Muscle layer of colon (tissue), 2 donors: ENCODE results near the gene MRPL43.

ENCODE experiments used
- H3K27ac ChIP-seq: one replicate; pipeline ENCODE4 v1.7.0; 2013; ENCODE audit warnings: low read depth, mild to moderate bottlenecking, low read length, moderate library complexity
- H3K27me3 ChIP-seq, 2 donors: one replicate each; pipeline ENCODE4 v1.7.0; 2013; ENCODE audit warnings: low read length in 2 of 2, mild to moderate bottlenecking in 2 of 2; ENCODE audit not compliant: insufficient read depth in 2 of 2, control insufficient read depth in 1 of 2
- H3K36me3 ChIP-seq: one replicate; pipeline ENCODE4 v1.7.0; 2013; ENCODE audit warnings: mild to moderate bottlenecking, low read length; ENCODE audit not compliant: insufficient read depth
- H3K4me1 ChIP-seq: one replicate; pipeline ENCODE4 v1.7.0; 2013; ENCODE audit warnings: mild to moderate bottlenecking, low read length; ENCODE audit not compliant: insufficient read depth
- H3K4me3 ChIP-seq, 2 donors: one replicate each; pipeline ENCODE4 v1.7.0; 2013; ENCODE audit warnings: low read length in 2 of 2, low read depth in 1 of 2, mild to moderate bottlenecking in 1 of 2, moderate library complexity in 1 of 2
- H3K9ac ChIP-seq: one replicate; pipeline ENCODE4 v1.7.0; 2013; ENCODE audit warnings: low read length
- H3K9me3 ChIP-seq: one replicate; pipeline ENCODE4 v1.7.0; 2013; ENCODE audit warnings: mild to moderate bottlenecking, low read length
- donor health status: abdominal sarcoma.
- donor health status: Adenocarcinoma of cecum.

MRPL43 gene

DNA sequence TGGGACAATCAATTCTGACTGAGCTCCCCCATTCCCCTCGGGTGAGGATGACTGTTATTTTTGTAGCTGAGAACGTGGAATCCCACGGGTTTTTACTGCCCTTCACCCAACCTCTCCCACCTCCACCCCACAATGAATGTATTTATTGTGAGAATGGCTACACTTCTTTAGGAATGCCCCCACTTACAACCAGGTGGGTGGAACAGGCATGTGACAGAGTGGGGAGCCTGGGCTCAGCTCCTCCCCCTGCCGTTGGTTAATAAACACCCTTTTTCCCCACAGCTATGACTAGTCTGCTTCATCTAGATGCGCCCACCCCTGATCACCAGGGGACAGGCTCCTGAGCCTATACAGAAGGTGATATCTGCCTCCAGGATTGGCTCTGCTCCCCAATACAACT lies 2.0 kb downstream of the MRPL43 start:
- no peak overlapping the region for H3K27ac ChIP-seq
- no peaks in the 10 kb centered on the region for H3K9me3 ChIP-seq
- H3K4me3 ChIP-seq, result no peak overlapping the region
- H3K4me1 ChIP-seq, result peaks cover 34% of the 10 kb centered on the region
- no peaks in the 10 kb centered on the region for H3K27me3 ChIP-seq
- no peak overlapping the region for H3K9ac ChIP-seq
- H3K36me3 ChIP-seq, result peaks cover 25% of the 10 kb centered on the region

DNA sequence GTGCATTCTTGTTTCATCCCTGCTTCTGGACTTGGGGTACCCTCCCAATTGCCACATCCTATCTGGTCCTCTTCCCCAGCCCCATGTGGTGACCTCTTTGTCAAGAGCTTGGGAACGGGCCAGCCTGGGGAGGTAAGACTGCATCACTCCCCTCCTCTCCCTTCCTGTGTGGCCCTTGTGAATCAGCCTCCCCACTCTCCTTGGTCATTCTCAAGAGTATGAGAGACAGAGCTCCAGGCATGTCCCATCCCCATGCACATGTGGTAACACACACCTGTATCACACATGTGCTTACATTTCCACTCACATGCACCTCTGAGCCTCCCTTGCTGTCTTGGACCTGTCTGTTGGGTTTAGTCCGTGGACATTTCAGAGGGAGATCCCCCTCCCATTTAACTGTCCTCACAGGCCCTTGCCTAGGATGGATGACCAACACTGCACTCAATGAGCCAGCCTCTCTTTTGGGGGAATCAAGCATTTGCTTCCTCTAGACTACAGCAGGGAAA lies 2.6 kb downstream of the MRPL43 start:
- no peak overlapping the region for H3K9ac ChIP-seq
- no peak overlapping the region for H3K4me3 ChIP-seq
- H3K4me1 ChIP-seq, result peaks cover 34% of the 10 kb centered on the region
- H3K9me3 ChIP-seq, result no peaks in the 10 kb centered on the region
- H3K36me3 ChIP-seq, result peaks cover 27% of the 10 kb centered on the region
- no peaks in the 10 kb centered on the region for H3K27me3 ChIP-seq
- H3K27ac ChIP-seq, result no peak overlapping the region

DNA sequence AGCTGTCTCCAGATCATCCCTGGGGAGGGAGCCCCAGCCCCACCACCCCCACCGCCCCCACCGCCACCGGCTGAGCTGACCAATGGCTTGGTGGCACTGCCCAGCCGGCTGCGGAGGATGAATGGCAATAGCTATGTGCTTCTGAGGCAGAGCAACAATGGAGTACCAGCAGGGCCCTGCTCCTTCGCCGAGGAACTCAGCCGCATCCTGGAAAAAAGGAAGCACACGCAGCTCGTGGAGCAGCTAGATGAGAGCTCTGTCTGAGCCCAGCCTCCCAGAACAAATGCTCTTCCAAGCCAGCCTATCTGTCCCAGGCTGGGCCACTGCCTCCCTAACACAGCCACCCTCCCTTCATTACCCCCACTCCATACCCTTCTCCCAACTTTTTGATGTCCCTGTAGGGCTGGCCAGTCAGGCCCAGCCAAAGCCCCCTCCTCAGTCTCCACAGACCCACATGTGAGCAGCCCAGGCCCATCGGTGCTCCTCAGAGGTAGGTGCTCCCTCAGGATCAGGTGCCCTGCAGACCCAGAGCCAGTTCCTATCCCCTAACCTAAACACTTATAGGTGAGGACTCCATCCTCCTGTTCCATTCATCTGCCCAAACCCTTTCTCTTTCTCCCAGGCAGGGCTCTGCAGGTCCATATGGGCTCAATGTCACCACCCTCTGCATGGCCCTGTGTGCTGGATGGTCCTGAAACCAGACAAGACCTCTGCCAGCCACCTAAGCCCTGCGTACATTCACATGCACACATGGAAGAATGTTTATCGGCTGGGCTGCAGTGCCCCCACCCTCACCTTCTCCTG lies 3.2 kb downstream of the MRPL43 start:
- no peak overlapping the region for H3K27ac ChIP-seq
- H3K27me3 ChIP-seq, result no peaks in the 10 kb centered on the region
- H3K9ac ChIP-seq, result no peak overlapping the region

DNA sequence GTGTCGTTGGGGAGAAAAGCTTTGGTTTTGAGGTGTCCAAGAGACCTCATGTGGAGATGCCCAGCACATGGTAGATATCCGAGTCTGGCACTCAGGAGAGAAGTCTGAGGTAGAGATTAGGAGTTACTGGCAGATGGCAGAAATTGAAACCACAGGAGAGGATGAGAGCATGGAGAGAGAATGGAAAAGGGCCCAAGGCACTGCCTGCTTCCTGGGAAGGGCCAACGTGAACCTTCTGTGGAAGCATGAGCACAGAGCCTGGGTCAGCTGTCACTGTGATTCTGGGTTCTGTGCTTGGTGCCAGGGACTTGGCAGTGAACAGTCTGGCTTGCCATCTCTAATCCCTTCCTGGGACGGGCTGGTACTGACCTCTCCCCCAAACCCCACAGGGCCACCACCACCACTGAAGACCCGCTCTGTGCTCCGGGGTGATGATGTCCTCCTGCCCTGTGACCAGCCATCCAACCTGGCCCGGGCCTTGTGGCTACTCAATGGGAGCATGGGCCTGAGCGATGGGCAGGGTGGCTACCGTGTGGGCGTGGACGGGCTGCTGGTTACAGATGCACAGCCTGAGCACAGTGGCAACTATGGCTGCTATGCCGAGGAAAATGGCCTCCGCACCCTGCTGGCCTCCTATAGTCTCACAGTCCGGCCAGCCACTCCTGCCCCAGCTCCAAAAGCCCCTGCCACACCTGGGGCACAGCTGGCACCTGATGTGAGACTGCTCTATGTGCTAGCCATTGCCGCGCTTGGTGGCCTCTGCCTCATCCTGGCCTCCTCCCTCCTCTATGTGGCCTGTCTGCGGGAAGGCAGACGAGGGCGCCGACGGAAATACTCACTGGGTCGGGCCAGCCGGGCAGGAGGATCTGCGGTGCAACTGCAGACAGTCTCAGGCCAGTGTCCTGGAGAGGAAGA lies 4.1 kb downstream of the MRPL43 start:
- Histone ChIP-seq H3K4me1 (peaks cover 22% of the 10 kb centered on the region), H3K4me3 (no peak overlapping the region), H3K36me3 (peaks cover 30% of the 10 kb centered on the region), H3K9me3 (no peaks in the 10 kb centered on the region), H3K27ac (no peak overlapping the region), H3K9ac (no peak overlapping the region), H3K27me3 (no peaks in the 10 kb centered on the region)

More for the DNA sequence above, 3.2 kb downstream of the MRPL43 start:
- Histone ChIP-seq H3K4me1 (peaks cover 28% of the 10 kb centered on the region), H3K4me3 (no peak overlapping the region), H3K9me3 (no peaks in the 10 kb centered on the region), H3K36me3 (peaks cover 23% of the 10 kb centered on the region)

DNA sequence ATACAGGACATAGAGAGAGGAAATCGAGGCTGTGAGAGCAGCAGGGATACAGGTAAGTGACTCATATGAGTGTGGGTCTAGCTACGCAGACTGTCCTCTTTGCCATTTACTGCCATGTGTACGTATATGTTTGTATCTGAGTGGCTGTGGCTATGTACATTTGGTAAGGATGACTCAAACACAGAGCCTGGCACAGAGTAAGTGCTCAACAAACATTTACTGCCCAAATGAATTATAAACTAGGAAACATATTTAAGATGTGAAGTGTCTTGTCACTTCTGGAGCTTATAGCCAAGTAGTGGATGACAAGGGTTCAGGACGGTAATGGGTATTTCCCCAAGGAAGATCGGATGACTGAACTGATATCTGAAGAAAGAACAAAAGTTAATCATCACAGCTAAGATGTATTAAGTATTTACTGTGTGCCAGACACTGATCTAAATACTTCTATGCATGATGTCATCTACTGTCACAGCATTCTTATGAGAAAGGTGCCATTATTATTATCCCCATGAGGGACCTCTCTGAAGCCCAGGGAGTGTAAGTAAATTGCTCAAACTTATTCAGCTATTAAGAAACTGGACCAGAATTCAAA lies 6.0 kb downstream of the MRPL43 start:
- H3K27me3 ChIP-seq, result no peaks in the 10 kb centered on the region
- H3K4me1 ChIP-seq, result peaks cover 10% of the 10 kb centered on the region
- H3K27ac ChIP-seq, result no peak overlapping the region
- H3K36me3 ChIP-seq, result peaks cover 37% of the 10 kb centered on the region
- H3K9ac ChIP-seq, result no peak overlapping the region
- H3K4me3 ChIP-seq, result no peak overlapping the region
- no peaks in the 10 kb centered on the region for H3K9me3 ChIP-seq

DNA sequence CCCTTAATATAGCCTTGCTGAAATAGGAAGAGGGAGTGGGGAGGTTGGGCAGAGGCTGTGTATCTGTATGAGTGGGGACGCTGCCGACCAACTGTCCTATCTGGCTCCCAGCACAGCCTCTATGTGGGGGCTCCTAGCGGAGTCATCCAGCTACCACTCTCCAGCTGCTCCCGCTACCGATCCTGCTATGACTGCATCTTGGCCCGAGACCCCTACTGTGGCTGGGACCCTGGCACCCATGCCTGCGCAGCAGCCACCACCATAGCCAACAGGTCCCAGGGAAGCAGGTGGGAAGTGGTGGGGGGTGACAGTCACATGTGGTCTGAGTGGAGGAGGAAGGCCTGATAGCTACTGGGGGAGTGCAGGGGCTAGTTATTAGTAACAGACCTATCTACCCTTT lies 6.6 kb downstream of the MRPL43 start:
- H3K4me3 ChIP-seq, result no peak overlapping the region
- peaks cover 4% of the 10 kb centered on the region for H3K4me1 ChIP-seq
- no peak overlapping the region for H3K27ac ChIP-seq
- H3K36me3 ChIP-seq, result peaks cover 33% of the 10 kb centered on the region
- H3K9ac ChIP-seq, result no peak overlapping the region
- no peaks in the 10 kb centered on the region for H3K9me3 ChIP-seq
- no peaks in the 10 kb centered on the region for H3K27me3 ChIP-seq

DNA sequence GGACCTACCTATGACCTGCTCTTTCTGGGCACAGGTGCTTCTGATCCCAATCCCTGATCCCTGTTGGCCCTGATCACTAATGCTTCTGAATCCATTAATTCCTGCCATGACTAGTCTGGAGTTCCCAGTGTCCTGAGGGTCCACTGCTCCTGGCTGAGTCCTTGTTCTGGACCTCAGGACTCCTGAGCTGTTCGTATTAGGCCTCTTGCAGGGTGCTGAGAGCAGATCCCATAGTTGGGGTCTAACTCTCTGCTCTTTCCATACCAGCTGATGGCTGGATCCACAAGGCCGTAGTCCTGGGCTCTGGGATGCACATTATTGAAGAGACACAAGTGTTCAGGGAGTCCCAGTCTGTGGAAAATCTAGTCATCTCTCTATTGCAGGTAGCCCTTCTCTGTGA lies 7.0 kb downstream of the MRPL43 start:
- no peak overlapping the region for H3K4me3 ChIP-seq
- no peaks in the 10 kb centered on the region for H3K27me3 ChIP-seq
- no peak overlapping the region for H3K9ac ChIP-seq
- H3K27ac ChIP-seq, result no peak overlapping the region
- no peaks in the 10 kb centered on the region for H3K9me3 ChIP-seq
- H3K4me1 ChIP-seq, result peaks cover under 1% of the 10 kb centered on the region
- peaks cover 33% of the 10 kb centered on the region for H3K36me3 ChIP-seq

DNA sequence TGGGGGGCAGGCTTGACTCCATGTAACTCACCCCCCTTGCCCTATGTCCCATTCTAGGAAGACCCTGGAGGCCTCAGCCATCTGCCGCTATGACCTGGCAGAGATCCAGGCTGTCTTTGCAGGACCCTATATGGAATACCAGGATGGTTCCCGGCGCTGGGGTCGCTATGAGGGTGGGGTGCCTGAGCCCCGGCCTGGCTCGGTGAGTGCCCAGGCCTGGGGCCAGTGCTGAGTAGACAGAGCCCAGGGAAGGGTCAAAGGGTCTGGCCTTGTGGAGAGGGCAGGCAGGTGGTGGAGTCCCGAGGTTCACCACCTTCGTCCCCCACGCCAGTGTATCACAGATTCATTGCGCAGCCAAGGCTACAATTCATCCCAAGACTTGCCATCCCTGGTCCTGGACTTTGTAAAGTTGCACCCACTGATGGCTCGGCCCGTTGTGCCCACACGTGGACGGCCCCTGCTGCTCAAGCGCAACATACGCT lies 7.5 kb downstream of the MRPL43 start:
- H3K36me3 ChIP-seq, result peaks cover 33% of the 10 kb centered on the region
- no peaks in the 10 kb centered on the region for H3K4me1 ChIP-seq
- H3K9ac ChIP-seq, result no peak overlapping the region
- no peak overlapping the region for H3K27ac ChIP-seq
- no peaks in the 10 kb centered on the region for H3K9me3 ChIP-seq
- no peaks in the 10 kb centered on the region for H3K27me3 ChIP-seq
- no peak overlapping the region for H3K4me3 ChIP-seq

DNA sequence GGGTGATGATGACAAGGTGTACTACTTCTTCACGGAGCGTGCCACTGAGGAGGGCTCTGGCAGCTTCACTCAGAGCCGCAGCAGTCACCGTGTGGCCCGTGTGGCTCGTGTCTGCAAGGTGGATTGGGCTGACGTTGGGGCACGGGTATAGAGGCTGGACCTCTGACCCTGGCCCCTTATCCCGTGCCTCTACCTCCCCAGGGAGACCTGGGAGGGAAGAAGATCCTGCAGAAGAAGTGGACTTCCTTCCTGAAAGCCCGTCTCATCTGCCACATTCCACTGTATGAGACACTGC lies 8.4 kb downstream of the MRPL43 start:
- Histone ChIP-seq H3K4me1 (no peaks in the 10 kb centered on the region), H3K27ac (no peak overlapping the region), H3K9me3 (no peaks in the 10 kb centered on the region), H3K4me3 (no peak overlapping the region), H3K9ac (no peak overlapping the region), H3K36me3 (peaks cover 33% of the 10 kb centered on the region), H3K27me3 (no peaks in the 10 kb centered on the region)

DNA sequence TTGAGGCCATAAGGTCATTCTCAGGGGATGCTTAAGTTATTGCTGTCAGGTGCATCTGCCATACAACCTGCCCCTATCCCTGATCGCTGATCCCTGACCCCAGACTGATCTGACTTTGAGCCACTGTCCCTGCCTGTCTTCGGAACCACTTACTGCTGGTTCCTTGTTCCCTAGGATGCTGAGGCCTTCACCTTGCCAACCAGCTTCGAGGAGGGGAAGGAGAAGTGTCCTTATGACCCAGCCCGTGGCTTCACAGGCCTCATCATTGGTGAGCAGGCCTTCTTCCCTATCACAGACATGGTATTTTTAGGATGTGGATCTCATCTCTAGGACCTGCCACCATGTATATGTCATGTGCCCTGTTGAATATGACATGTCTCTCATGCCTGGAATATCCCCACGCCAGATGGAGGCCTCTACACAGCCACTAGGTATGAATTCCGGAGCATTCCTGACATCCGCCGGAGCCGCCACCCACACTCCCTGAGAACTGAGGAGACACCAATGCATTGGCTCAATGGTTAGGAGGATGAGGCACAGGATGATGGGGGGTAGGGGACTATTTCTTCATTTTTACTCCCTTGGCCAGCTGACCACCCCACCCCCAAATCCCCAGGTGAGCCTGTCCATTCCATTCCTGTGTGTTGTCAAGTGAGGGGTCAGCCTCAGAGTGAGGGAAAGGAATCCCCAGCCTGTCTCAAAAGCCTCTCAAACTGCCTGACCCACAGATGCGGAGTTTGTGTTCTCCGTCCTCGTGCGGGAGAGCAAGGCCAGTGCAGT lies 9.0 kb downstream of the MRPL43 start:
- no peaks in the 10 kb centered on the region for H3K4me1 ChIP-seq
- H3K4me3 ChIP-seq, result no peak overlapping the region
- no peak overlapping the region for H3K9ac ChIP-seq
- H3K9me3 ChIP-seq, result no peaks in the 10 kb centered on the region
- no peaks in the 10 kb centered on the region for H3K27me3 ChIP-seq
- no peak overlapping the region for H3K27ac ChIP-seq
- peaks cover 33% of the 10 kb centered on the region for H3K36me3 ChIP-seq

DNA sequence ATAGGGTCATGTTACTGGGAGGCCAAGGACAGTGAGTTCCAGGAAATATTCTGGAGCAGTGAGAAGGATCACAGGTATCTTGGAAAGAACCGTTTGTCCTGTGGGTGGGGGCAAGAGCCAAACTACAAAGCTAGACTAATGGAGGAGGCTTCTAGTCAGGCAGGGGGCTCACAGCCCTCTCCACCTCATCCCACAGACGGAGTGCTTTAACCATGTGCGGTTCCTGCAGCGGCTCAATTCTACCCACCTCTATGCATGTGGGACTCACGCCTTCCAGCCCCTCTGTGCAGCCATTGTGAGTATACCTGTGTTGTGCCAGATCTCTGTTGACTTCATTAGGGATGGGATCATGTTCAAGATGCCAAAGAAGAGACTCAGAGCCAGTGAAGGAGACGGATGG lies 9.9 kb downstream of the MRPL43 start:
- Histone ChIP-seq H3K36me3 (peaks cover 33% of the 10 kb centered on the region), H3K27ac (no peak overlapping the region), H3K4me1 (no peaks in the 10 kb centered on the region), H3K9ac (no peak overlapping the region), H3K27me3 (no peaks in the 10 kb centered on the region), H3K4me3 (no peak overlapping the region), H3K9me3 (no peaks in the 10 kb centered on the region)
